H1 (cell line): ENCODE measurements around the gene ATP9B. TPM values are rescaled to one million over a fixed set of nuclear protein-coding genes. Genes with fewer than 3 reads are reported as not detected.

Source experiments
- CTCF ChIA-PET: fragments of 300-600 bp; sonication (Branson Sonifier 250); formaldehyde crosslinking; loops from one replicate; lab custom pipeline; 2021; ENCODE audit not compliant: partially characterized antibody; lab: Charles Lee
- POLR2A ChIA-PET: fragments of 300-600 bp; sonication (Branson Sonifier 250); formaldehyde crosslinking; loops from one replicate; lab custom pipeline; 2021; ENCODE audit warnings: inconsistent platforms; ENCODE audit not compliant: partially characterized antibody; lab: Charles Lee
- DNase-seq, 2 experiments: peaks; one replicate each; pipeline versions ENCODE4 v3.0.0 to v3.0.0-alpha.2; 2010 to 2022; ENCODE audit warnings: low spot score in 2 of 2, low read depth in 1 of 2, mixed read lengths in 1 of 2
- FAIRE-seq: peaks from 2 replicates; lab custom pipeline; 2011; peaks lifted over from hg19 to GRCh38; lab: Jason Lieb, UNC
- H2AFZ ChIP-seq: 2 replicates; pipeline ENCODE4 v1.8.1; 2012; ENCODE audit warnings: low read length, inconsistent platforms
- H2AK5ac ChIP-seq: 2 replicates; pipeline ENCODE4 v1.6.1; 2013; ENCODE audit warnings: low read depth, low read length
- H2BK120ac ChIP-seq: replicated peaks from 2 replicates; pipeline ENCODE3; 2013; ENCODE audit warnings: low read depth, low read length, inconsistent platforms
- H2BK12ac ChIP-seq: 2 replicates; pipeline ENCODE4 v1.6.1; 2013; ENCODE audit warnings: low read depth, low read length
- H2BK15ac ChIP-seq: 2 replicates; pipeline ENCODE4 v1.6.1; 2013; ENCODE audit warnings: low read length
- H2BK20ac ChIP-seq: 2 replicates; pipeline ENCODE4 v1.6.1; 2013; ENCODE audit warnings: low read length
- H2BK5ac ChIP-seq: 2 replicates; pipeline ENCODE4 v1.6.1; 2013; ENCODE audit warnings: low read depth, low read length
- H3K14ac ChIP-seq: 2 replicates; pipeline ENCODE4 v1.6.1; 2013; ENCODE audit warnings: inconsistent platforms; ENCODE audit not compliant: insufficient read length
- H3K18ac ChIP-seq: 2 replicates; pipeline ENCODE4 v1.6.1; 2013; ENCODE audit warnings: low read length; ENCODE audit errors: extremely low read depth
- H3K23ac ChIP-seq: 2 replicates; pipeline ENCODE4 v1.6.1; 2013; ENCODE audit warnings: inconsistent platforms; ENCODE audit not compliant: insufficient read length
- H3K23me2 ChIP-seq: 2 replicates; pipeline ENCODE4 v1.6.1; 2013; ENCODE audit warnings: low read depth, low read length
- H3K27ac ChIP-seq: 2 replicates; pipeline ENCODE4 v1.6.1; 2011; ENCODE audit warnings: low read depth, low read length, inconsistent platforms
- H3K27me3 ChIP-seq, 4 experiments: replicated peaks in 1 of 4; 1 replicate in 1 of 4; 2 replicates in 3 of 4; pipeline versions ENCODE4 v1.6.1 to v1.8.1; 2011 to 2013; ENCODE audit warnings: low read length in 3 of 4, mild to moderate bottlenecking in 3 of 4, inconsistent platforms in 2 of 4, mixed read lengths in 2 of 4, moderate library complexity in 1 of 4; ENCODE audit not compliant: control insufficient read depth in 3 of 4, insufficient read depth in 3 of 4; ENCODE audit errors: extremely low read depth in 1 of 4
- H3K36me3 ChIP-seq, 4 experiments: 2 replicates each; pipeline versions ENCODE4 v1.6.1 to v1.8.1; 2011 to 2013; ENCODE audit warnings: mild to moderate bottlenecking in 4 of 4, low read length in 3 of 4, moderate library complexity in 2 of 4, control low read depth in 1 of 4, inconsistent platforms in 1 of 4; ENCODE audit not compliant: insufficient read depth in 4 of 4, control insufficient read depth in 2 of 4
- H3K4ac ChIP-seq: replicated peaks from 2 replicates; pipeline ENCODE3; 2013; ENCODE audit warnings: low read length, low read depth, mixed read lengths, inconsistent platforms; ENCODE audit not compliant: insufficient read length
- H3K4me1 ChIP-seq, 4 experiments: replicated peaks in 1 of 4; 1 replicate in 1 of 4; 2 replicates in 3 of 4; pipeline versions ENCODE4 v1.6.1 to v1.8.1; 2011 to 2013; ENCODE audit warnings: low read length in 3 of 4, inconsistent platforms in 2 of 4, mixed read lengths in 1 of 4; ENCODE audit not compliant: insufficient read depth in 4 of 4, control insufficient read depth in 3 of 4
- H3K4me2 ChIP-seq, 2 experiments: 2 replicates each; pipeline versions ENCODE4 v1.6.1 to v1.8.1; 2011 to 2013; ENCODE audit warnings: low read depth in 2 of 2, low read length in 2 of 2, control low read depth in 1 of 2, inconsistent platforms in 1 of 2, mild to moderate bottlenecking in 1 of 2; ENCODE audit not compliant: insufficient read depth in 1 of 2
- H3K4me3 ChIP-seq, 4 experiments: fragments of 200-600, 300-600 bp in 1 of 4; sonication (generic), shearing (Covaris generic), sonication (Bioruptor Twin) in 1 of 4; 2 replicates each; pipeline versions ENCODE4 v1.5.1 to v1.8.1; 2011 to 2016; ENCODE audit warnings: low read length in 4 of 4, low read depth in 3 of 4, control low read depth in 2 of 4, inconsistent platforms in 2 of 4, mild to moderate bottlenecking in 2 of 4, mixed read lengths in 1 of 4, moderate library complexity in 1 of 4; ENCODE audit not compliant: insufficient read depth in 2 of 4; ENCODE audit errors: extremely low read depth in 1 of 4
- H3K56ac ChIP-seq: replicated peaks from 2 replicates; pipeline ENCODE3; 2013; ENCODE audit warnings: low read depth, mild to moderate bottlenecking, mixed read lengths, low read length, inconsistent platforms; ENCODE audit not compliant: insufficient read length
- H3K79me1 ChIP-seq: 2 replicates; pipeline ENCODE4 v1.6.1; 2013; ENCODE audit warnings: low read depth, low read length, control low read depth
- H3K79me2 ChIP-seq, 2 experiments: 2 replicates each; pipeline versions ENCODE4 v1.6.1 to v1.8.1; 2012 to 2013; ENCODE audit warnings: low read length in 2 of 2, mild to moderate bottlenecking in 2 of 2, inconsistent platforms in 1 of 2; ENCODE audit not compliant: insufficient read depth in 2 of 2, control insufficient read depth in 1 of 2
- H3K9ac ChIP-seq, 4 experiments: replicated peaks in 1 of 4; 1 replicate in 1 of 4; 2 replicates in 3 of 4; pipeline versions ENCODE4 v1.6.1 to v1.8.1; 2011 to 2013; ENCODE audit warnings: low read depth in 3 of 4, low read length in 3 of 4, control low read depth in 2 of 4, mild to moderate bottlenecking in 2 of 4, moderate library complexity in 2 of 4, inconsistent platforms in 1 of 4; ENCODE audit errors: extremely low read depth in 1 of 4
- H3K9me3 ChIP-seq, 2 experiments: 2 replicates each; pipeline versions ENCODE4 v1.6.1 to v1.8.1; 2012 to 2013; ENCODE audit warnings: mild to moderate bottlenecking in 2 of 2, moderate library complexity in 2 of 2, control low read depth in 1 of 2, inconsistent platforms in 1 of 2, low read depth in 1 of 2, low read length in 1 of 2, mixed read lengths in 1 of 2; ENCODE audit not compliant: insufficient read depth in 2 of 2
- H4K20me1 ChIP-seq, 2 experiments: replicated peaks in 1 of 2; 2 replicates each; pipeline versions ENCODE3 to v1.8.1; 2011 to 2013; ENCODE audit warnings: inconsistent platforms in 2 of 2, low read length in 2 of 2, mild to moderate bottlenecking in 1 of 2; ENCODE audit not compliant: insufficient read depth in 2 of 2, control insufficient read depth in 1 of 2
- H4K5ac ChIP-seq: 2 replicates; pipeline ENCODE4 v1.6.1; 2013; ENCODE audit warnings: low read length, low read depth, mixed read lengths, inconsistent platforms; ENCODE audit not compliant: insufficient read length
- H4K8ac ChIP-seq: 2 replicates; pipeline ENCODE4 v1.8.0; 2013; ENCODE audit warnings: mild to moderate bottlenecking, moderate library complexity, low read length, inconsistent platforms; ENCODE audit not compliant: insufficient read depth; ENCODE audit errors: extremely low read depth
- H4K91ac ChIP-seq: replicated peaks from 2 replicates; pipeline ENCODE3; 2013; ENCODE audit warnings: low read length, mixed read lengths, inconsistent platforms; ENCODE audit not compliant: insufficient read length
- BRCA1 ChIP-seq: IDR thresholded peaks from 2 replicates; pipeline ENCODE4 v1.6.1; 2012; ENCODE audit warnings: low read depth, low read length, improper control_type of control experiment
- TEAD4 ChIP-seq: IDR thresholded peaks from 2 replicates; pipeline ENCODE4 v1.6.1; 2012; ENCODE audit warnings: low read depth, low read length, inconsistent platforms, mixed read lengths
- polyA plus RNA-seq, 7 experiments: library from polyadenylated mRNA; depleted of rRNA in 3 of 7; stranded (reverse) in 5 of 7; unstranded in 2 of 7; fragments of >200 nt in 5 of 7; fragments of 200-250 nt in 2 of 7; gene quantifications; 1 replicate in 5 of 7; 2 replicates in 1 of 7; 4 replicates in 1 of 7; pipeline versions ENCODE4 v1.2.1 to v1.2.3, GENCODE V29; 2011 to 2013; ENCODE audit warnings: missing spikeins in 2 of 7, mixed read lengths in 2 of 7
- total RNA-seq: library from RNA; stranded (reverse); fragmentation: NEBNext Ultra II Directional; extraction: Animal tissue kit (Norgen Biotek cat#: 25700); gene quantifications from 2 replicates; pipeline ENCODE4 v1.2.1, GENCODE V29; 2021

Gene ATP9B
- total and polyA plus RNA-seq, 2 of the 8 experiments (the other 6 are each of a cell fraction or from before 2014, with no cell fraction given) = 15.1 to 21.7 TPM

GRCh38 chr18:79135924-79136323 is 66.7 kb downstream of the ATP9B start:
- Histone ChIP-seq H2BK20ac (no peak overlapping the region), H4K8ac (no peak overlapping the region), H2BK5ac (no peak overlapping the region), H4K20me1 (peaks cover 0 to 2% of the 10 kb centered on the region in 2 experiments), H3K4me3 (no peak overlapping the region), H3K9ac (no peak overlapping the region), H2BK12ac (no peak overlapping the region), H3K23ac (no peak overlapping the region), H3K79me1 (no peaks in the 10 kb centered on the region; the same call in 1 of the 2 replicates), H3K14ac (no peak overlapping the region), H4K91ac (no peak overlapping the region), H2BK15ac (no peak overlapping the region), H3K79me2 (no peaks in the 10 kb centered on the region), H3K36me3 (no peaks in the 10 kb centered on the region), H3K27me3 (no peaks in the 10 kb centered on the region), H3K56ac (no peak overlapping the region), H2AK5ac (no peak overlapping the region), H4K5ac (no peak overlapping the region), H3K18ac (no peak overlapping the region), H3K4ac (no peak overlapping the region), H3K4me1 (no peaks in the 10 kb centered on the region), H3K9me3 (no peaks in the 10 kb centered on the region), H3K4me2 (no peak overlapping the region), H3K27ac (no peak overlapping the region), H2AFZ (no peak overlapping the region), H3K23me2 (no peaks in the 10 kb centered on the region), H2BK120ac (no peak overlapping the region)
- CTCF ChIA-PET = no interaction called here
- POLR2A ChIA-PET = no interaction called here
- FAIRE-seq = no peak
- no peak for DNase-seq
- no peak for TF ChIP-seq BRCA1
- TF ChIP-seq TEAD4 = no peak
